HL-60/S4 treated with phorbol 12-myristate 13-acetate at 8.2 ng/mL for 4 days and 3 days (cell line): ENCODE measurements around the gene ZNF746.
"Not testable (repeated sequence)": the region's sequence is repeated elsewhere in the genome, so short reads cannot be mapped to it uniquely, and the experiment has no call there.

ENCODE experiments used
- in situ Hi-C: fragments of 300-500 bp; cut with MboI; formaldehyde crosslinking; loops from 2 replicates; pipeline ENCODE4 v1.15.0; 2022; ENCODE audit warnings: low sequenced_read_pairs

ZNF746 gene

GRCh38 chr7:149459540-149460452 lies 37.8 kb downstream of the ZNF746 start:
- in situ Hi-C loops = no loop called here

- in situ Hi-C loops = no loop called here
Measured at GRCh38 chr7:149459201-149459539, 38.4 kb downstream of the ZNF746 start.

- in situ Hi-C loops = no loop called here
Measured at GRCh38 chr7:149458235-149458634, 39.4 kb downstream of the ZNF746 start.

GRCh38 chr7:149457766-149458165 lies 39.8 kb downstream of the ZNF746 start:
- in situ Hi-C loops = no loop called here

GRCh38 chr7:149456506-149457421 lies 40.8 kb downstream of the ZNF746 start:
- in situ Hi-C loops = no loop called here

GRCh38 chr7:149455175-149455950 lies 42.2 kb downstream of the ZNF746 start:
- in situ Hi-C loops = no loop called here

GRCh38 chr7:149454750-149455149 lies 42.9 kb downstream of the ZNF746 start:
- in situ Hi-C loops = no loop called here

- in situ Hi-C loops = no loop called here
Measured at GRCh38 chr7:149454006-149454405, 43.6 kb downstream of the ZNF746 start.

- in situ Hi-C loops = no loop called here
Measured at GRCh38 chr7:149450821-149451220, 46.8 kb downstream of the ZNF746 start.

GRCh38 chr7:149449897-149450296 lies 47.7 kb downstream of the ZNF746 start:
- in situ Hi-C loops = no loop called here

- in situ Hi-C loops = no loop called here
Measured at GRCh38 chr7:149448961-149449360, 48.6 kb downstream of the ZNF746 start.

- in situ Hi-C loops = not testable (repeated sequence)
Measured at GRCh38 chr7:149446026-149446425, 51.6 kb downstream of the ZNF746 start.

GRCh38 chr7:149444287-149444686 lies 53.3 kb downstream of the ZNF746 start:
- in situ Hi-C loops = no loop called here

GRCh38 chr7:149443523-149443922 lies 54.1 kb downstream of the ZNF746 start:
- in situ Hi-C loops = no loop called here

- in situ Hi-C loops = no loop called here
Measured at GRCh38 chr7:149442924-149443323, 54.7 kb downstream of the ZNF746 start.

GRCh38 chr7:149440222-149440621 lies 57.4 kb downstream of the ZNF746 start:
- in situ Hi-C loops = no loop called here

- in situ Hi-C loops = no loop called here
Measured at GRCh38 chr7:149436358-149436757, 61.3 kb downstream of the ZNF746 start.

- in situ Hi-C loops = no loop called here
Measured at GRCh38 chr7:149433124-149433523, 64.5 kb downstream of the ZNF746 start.

- in situ Hi-C loops = no loop called here
Measured at GRCh38 chr7:149432121-149432691, 65.4 kb downstream of the ZNF746 start.

GRCh38 chr7:149431486-149432120 lies 66.0 kb downstream of the ZNF746 start:
- in situ Hi-C loops = no loop called here
